ENCODE results near the gene CDH16. TPM values are rescaled to one million over a fixed set of nuclear protein-coding genes. Genes with fewer than 3 reads are reported as not detected.

CDH16 gene
- total RNA-seq, 4 donors from 2014 or later, result not detected

DNA sequence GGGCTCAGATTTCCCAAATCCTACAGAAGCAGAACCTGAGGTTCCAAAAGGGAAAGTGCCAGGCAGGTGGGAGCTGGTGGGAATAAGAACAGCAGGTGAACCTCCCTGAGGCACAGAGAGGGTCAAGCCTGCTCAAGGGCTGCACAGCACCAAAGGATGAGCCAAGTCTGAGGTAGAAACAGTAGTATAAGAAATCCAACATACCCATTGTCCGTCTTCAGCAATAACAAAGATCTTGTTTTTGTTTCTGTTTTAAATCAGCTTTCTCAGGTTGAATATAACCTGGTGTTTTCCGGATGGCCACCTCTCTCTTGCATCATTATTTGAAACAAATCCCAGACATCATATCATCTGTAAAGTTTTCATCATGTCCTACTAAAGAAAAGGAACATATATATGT is 31.8 kb upstream of the CDH16 start:
- no peak for TF ChIP-seq CTCF (IDR thresholded peaks at IDR 0.05)
- ATAC-seq (ENCODE audit: low FRiP score), result no peak
- no peak for DNase-seq (ENCODE audit: low spot score)

DNA sequence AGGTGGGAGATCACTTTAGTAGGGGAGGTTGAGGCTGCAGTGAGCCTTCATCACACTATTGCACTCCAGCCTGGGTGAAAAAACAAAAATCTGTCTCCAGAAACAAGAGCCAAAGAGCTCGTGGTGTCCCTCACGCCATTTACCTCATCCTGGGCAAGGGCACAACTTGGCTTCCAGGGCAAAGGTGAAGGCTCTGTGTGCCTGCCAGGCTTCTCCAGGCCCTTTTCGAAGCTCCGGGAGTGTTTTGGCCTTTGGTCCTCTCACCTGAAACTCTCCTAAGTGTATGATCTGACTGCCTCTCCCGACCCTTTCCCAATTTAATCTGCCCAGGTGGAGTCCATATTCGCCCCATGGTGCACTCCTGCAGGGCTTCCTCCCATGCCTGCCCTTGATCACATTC is 30.8 kb upstream of the CDH16 start:
- DNase-seq (ENCODE audit: low spot score) (no peak), ATAC-seq (ENCODE audit: low FRiP score) (no peak)
- no peak for TF ChIP-seq CTCF (IDR thresholded peaks at IDR 0.05)

DNA sequence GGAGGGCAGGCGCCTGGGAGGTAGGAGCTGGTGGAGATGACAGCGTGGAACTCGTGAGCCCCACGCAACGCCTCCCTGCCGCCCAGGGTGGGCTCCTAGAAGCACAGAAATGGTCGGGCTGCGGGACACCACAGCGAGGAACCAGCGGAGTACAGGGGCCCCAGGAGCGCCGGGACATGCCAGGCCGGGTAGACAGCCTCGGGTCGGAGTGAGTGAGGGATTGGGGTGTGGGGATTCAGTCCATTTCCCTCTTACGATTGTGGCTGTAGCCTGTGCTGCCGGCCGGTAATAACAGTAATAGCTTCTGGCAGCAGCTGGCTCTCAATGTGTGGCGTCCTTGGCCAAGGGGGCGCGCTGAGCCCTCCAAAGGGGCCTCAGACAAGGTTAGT is 30.1 kb upstream of the CDH16 start:
- DNase-seq (ENCODE audit: low spot score) (no peak), ATAC-seq (ENCODE audit: low FRiP score) (peak; percentile 1)
- no peak for TF ChIP-seq CTCF (IDR thresholded peaks at IDR 0.05)

- DNase-seq (ENCODE audit: low spot score) (no peak), ATAC-seq (ENCODE audit: low FRiP score) (peak; percentile 71)
- no peak for TF ChIP-seq CTCF (IDR thresholded peaks at IDR 0.05)
Observed at GRCh38 chr16:66948134-66948836, 29.6 kb upstream of the CDH16 start.

- ATAC-seq (ENCODE audit: low FRiP score) (peak; percentile 61), DNase-seq (ENCODE audit: low spot score) (peak; percentile 98)
- peak in 1 of 3 donors; percentile 45 for TF ChIP-seq CTCF (IDR thresholded peaks at IDR 0.05)
Observed at GRCh38 chr16:66947302-66948065, 28.8 kb upstream of the CDH16 start.

- ATAC-seq (ENCODE audit: low FRiP score) (no peak), DNase-seq (ENCODE audit: low spot score) (no peak)
- peak in 1 of 3 donors; percentile 37 for TF ChIP-seq CTCF (IDR thresholded peaks at IDR 0.05)
Observed at GRCh38 chr16:66946974-66947301, 28.3 kb upstream of the CDH16 start.

DNA sequence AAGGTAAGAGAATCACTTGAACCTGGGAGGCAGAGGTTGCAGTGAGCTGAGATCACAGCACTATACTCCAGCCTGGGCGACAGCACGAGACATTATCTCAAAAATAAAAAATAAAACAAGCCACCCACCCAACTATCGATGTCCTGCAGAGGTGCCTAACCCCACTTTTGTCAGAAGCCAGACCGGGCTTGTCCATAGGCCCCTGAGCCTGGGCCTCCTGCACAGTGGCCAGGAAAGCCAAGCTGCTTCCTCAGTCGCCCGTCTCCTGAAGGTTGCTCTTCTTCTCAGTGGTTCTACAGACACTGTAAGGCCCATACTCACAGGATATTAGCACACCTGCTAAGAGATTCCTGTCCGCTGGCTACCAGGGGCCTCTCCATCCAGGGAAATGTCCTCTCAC is 27.9 kb upstream of the CDH16 start:
- no peak for TF ChIP-seq CTCF (IDR thresholded peaks at IDR 0.05)
- no peak for DNase-seq (ENCODE audit: low spot score)
- no peak for ATAC-seq (ENCODE audit: low FRiP score)
